ENCODE measurements around the gene PHLDA2. TPM values are rescaled to one million over a fixed set of nuclear protein-coding genes. Genes with fewer than 3 reads are reported as not detected.
"Not testable (repeated sequence)": the region's sequence is repeated elsewhere in the genome, so short reads cannot be mapped to it uniquely, and the experiment has no call there.

PHLDA2 gene
- total RNA-seq, 1 donor from 2014 or later: 0.42 TPM

DNA sequence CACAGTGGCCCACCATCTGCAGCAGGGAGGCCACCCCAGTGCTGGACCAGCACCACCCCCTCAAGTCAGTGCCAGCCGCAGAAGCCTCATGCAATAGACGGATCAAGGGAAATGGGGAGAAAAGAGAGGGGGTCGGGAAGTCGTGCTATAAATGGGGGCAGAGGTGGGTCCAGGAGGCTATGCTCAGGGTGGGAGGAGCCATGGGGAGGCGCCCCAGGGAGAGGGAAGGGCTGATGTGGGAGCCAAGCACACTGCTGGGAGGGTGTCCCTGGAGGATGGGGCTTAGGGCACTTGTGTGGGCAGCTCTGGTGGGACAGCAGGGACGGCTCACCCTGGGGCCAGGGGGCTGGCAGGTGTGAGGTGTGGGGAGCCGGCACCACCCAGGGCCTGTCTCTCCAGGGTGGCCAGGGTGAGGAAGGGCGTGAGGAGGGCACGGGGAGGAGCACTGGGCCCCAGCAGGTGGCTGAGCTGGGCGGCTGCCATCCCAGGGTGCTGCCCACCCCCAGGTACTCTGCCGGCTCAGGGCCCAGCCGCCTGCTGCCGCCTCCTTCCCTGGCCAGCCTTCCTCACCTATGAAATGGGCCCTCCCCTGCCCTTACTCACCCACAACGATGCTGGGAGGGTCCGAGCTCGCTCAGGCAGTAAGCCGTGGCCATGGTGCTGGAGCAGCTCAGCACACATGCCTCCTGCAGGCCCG is 18.0 kb downstream of the PHLDA2 start:
- Mint-ChIP-seq H3K27me3 (no peaks in the 10 kb centered on the region), H3K36me3 (ENCODE audit: low read depth) (peaks cover 1% of the 10 kb centered on the region), H3K4me1 (peaks cover 12% of the 10 kb centered on the region), H3K9me3 (no peaks in the 10 kb centered on the region), H3K27ac (no peak overlapping the region), H3K4me3 (no peak overlapping the region)
- DNase-seq: no peak
- TF ChIP-seq, protein P1, sequence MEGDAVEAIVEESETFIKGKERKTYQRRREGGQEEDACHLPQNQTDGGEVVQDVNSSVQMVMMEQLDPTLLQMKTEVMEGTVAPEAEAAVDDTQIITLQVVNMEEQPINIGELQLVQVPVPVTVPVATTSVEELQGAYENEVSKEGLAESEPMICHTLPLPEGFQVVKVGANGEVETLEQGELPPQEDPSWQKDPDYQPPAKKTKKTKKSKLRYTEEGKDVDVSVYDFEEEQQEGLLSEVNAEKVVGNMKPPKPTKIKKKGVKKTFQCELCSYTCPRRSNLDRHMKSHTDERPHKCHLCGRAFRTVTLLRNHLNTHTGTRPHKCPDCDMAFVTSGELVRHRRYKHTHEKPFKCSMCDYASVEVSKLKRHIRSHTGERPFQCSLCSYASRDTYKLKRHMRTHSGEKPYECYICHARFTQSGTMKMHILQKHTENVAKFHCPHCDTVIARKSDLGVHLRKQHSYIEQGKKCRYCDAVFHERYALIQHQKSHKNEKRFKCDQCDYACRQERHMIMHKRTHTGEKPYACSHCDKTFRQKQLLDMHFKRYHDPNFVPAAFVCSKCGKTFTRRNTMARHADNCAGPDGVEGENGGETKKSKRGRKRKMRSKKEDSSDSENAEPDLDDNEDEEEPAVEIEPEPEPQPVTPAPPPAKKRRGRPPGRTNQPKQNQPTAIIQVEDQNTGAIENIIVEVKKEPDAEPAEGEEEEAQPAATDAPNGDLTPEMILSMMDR (IDR thresholded peaks at IDR 0.05): no peak
- ChIA-PET POLR2A (no interaction called here), CTCF (no interaction called here)
- no peak for ATAC-seq (ENCODE audit: low read depth)
- intact Hi-C loops (cut with micrococcal nuclease): no loop called here

DNA sequence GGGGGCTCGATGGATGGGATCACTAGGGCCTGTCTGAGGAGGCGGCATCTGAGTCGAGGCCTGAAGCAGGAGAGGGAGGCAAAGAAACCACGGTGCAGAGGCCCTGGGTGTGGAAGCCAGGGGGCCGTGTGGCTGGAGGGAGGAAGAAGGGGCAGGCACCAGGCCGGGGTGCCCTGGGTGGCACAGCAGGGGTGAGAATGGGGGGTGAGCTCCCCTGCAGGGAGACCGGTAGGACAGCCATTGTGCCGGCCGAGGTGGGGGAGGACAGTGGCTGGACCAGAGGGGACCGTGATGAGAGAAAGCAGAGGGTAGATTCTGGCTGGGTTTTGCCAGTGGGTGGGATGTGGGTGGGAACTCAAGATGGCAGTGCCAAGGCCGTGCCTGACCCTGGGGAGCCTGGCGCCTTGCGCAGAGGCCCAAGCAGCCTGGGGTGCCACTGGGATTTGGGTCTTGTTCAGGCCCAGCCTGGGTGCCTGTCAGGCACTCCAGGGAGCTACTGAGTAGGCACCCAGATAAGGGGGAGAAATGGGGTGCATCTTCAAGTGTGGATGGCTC is 18.7 kb downstream of the PHLDA2 start:
- intact Hi-C loops (cut with micrococcal nuclease): no loop called here
- Mint-ChIP-seq H3K4me3 (no peak overlapping the region), H3K27me3 (no peaks in the 10 kb centered on the region), H3K36me3 (ENCODE audit: low read depth) (peaks cover 1% of the 10 kb centered on the region), H3K27ac (no peak overlapping the region), H3K4me1 (peaks cover 12% of the 10 kb centered on the region), H3K9me3 (no peaks in the 10 kb centered on the region)
- ChIA-PET POLR2A (no interaction called here), CTCF (no interaction called here)
- DNase-seq: no peak
- TF ChIP-seq, protein P1 (IDR thresholded peaks at IDR 0.05): no peak
- ATAC-seq (ENCODE audit: low read depth): no peak

DNA sequence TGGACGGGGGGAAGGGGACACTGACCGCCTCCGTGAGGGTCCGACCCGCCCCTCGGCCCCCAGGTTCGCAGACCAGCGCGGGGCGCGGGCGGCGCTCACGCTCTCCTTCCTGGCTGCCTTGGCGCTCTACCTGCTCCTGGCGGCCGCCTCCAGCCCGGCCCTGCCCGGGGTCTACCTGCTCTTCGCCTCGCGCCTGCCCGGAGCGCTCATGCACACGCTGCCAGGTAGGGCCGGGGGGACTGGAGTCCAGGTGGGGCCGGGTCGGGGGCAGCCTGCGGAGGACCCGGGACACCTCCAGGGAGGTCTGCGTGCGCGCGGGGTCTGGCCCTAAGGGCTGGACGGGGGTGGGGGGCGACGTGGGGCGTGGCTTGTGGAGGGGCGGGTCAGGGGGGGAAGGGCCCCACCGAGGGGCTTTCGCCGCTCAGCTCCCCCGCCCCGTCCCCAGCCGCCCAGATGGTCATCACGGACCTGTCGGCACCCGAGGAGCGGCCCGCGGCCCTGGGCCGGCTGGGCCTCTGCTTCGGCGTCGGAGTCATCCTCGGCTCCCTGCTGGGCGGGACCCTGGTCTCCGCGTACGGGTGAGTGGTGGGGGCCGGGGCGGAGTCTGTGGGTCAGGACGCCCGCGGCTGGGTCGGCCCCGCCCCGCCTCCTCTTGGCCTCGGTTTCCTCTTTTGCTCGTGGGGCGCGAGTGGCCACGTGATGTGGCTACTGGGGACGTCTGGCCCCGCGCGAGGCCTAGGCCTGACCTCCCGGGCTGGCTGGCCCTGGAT is 19.9 kb downstream of the PHLDA2 start:
- ChIA-PET POLR2A (interaction anchor here (0.7 kb wide), 1 partner anchor 519 kb away, joined by 3 read pairs; no protein-coding TSS in a partner anchor), CTCF (interaction anchor here (1.5 kb wide), 1 partner anchor 377 kb away, joined by 4 read pairs; no protein-coding TSS in a partner anchor)
- ATAC-seq (ENCODE audit: low read depth): no peak
- Mint-ChIP-seq H3K9me3 (no peaks in the 10 kb centered on the region), H3K27me3 (no peaks in the 10 kb centered on the region), H3K4me1 (peaks cover 12% of the 10 kb centered on the region), H3K27ac (no peak overlapping the region), H3K36me3 (ENCODE audit: low read depth) (peaks cover 1% of the 10 kb centered on the region), H3K4me3 (no peak overlapping the region)
- intact Hi-C loops (cut with micrococcal nuclease): no loop called here
- DNase-seq: no peak
- TF ChIP-seq, protein P1 (IDR thresholded peaks at IDR 0.05): no peak

DNA sequence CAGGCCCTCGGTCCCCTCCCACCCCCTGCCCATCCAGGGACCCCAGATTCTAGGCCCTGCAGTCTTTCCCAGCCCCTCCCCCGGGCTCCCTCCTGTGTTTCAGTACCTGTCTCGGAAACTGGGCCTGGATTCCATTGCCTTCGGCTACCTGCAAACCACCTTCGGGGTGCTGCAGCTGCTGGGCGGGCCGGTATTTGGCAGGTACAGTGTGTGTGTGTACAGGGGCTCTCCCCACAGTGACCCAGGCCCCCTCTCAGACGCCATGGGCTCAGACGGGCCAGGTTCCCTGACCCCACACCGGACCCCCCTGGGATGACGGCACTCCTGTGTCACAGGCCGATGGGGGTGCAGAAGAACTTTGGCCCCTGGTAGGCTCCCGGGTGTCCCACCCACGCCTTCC is 21.1 kb downstream of the PHLDA2 start:
- Mint-ChIP-seq H3K4me1 (peaks cover 6% of the 10 kb centered on the region), H3K27ac (no peak overlapping the region), H3K36me3 (ENCODE audit: low read depth) (peaks cover 1% of the 10 kb centered on the region), H3K27me3 (no peaks in the 10 kb centered on the region), H3K9me3 (no peaks in the 10 kb centered on the region), H3K4me3 (no peak overlapping the region)
- no peak for DNase-seq
- intact Hi-C loops (cut with micrococcal nuclease): no loop called here
- TF ChIP-seq, protein P1 (IDR thresholded peaks at IDR 0.05): no peak
- ChIA-PET POLR2A (no interaction called here), CTCF (no interaction called here)
- ATAC-seq (ENCODE audit: low read depth): no peak

DNA sequence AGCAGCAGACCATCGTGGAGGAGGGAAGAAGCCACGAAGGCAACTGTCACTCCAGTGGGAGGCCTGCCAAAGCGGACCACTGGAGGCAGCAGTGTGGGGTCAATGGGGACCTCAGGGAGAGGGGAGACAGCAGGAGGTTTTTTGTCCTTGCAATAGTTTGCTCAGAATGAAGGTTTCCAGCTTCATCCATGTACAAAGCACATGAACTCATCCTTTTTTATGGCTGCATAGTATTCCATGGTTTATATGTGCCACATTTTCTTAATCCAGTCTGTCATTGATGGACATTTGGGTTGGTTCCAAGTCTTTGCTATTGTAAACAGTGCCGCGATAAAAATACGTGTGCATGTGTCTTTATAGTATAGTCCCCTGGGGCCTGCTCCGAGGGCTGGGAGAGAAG is 23.9 kb downstream of the PHLDA2 start:
- H3K27ac Mint-ChIP-seq: not testable (repeated sequence)

More for the DNA sequence above, 23.9 kb downstream of the PHLDA2 start:
- H3K4me3 Mint-ChIP-seq; H3K36me3 Mint-ChIP-seq (ENCODE audit: low read depth); DNase-seq; POLR2A ChIA-PET; CTCF ChIA-PET; ATAC-seq (ENCODE audit: low read depth); H3K27me3 Mint-ChIP-seq; intact Hi-C loops (cut with micrococcal nuclease); H3K9me3 Mint-ChIP-seq: not testable (repeated sequence)
- H3K4me1 Mint-ChIP-seq: peaks cover 13% of the 10 kb centered on the region

Data from activated B cell treated with CpG ODN at 0.5 μM for 24 hours (primary cell).